Prostate gland (tissue), 2 donors: ENCODE measurements around the gene DNM3.

Experiments
- CTCF ChIP-seq, 4 experiments: fragments of 200-600 bp in 2 of 4; fragments of 450-650 bp in 2 of 4; sonication (generic) in 2 of 4; IDR thresholded peaks; 1 replicate in 3 of 4; 2 replicates in 1 of 4; pipeline ENCODE4 v1.5.1; 2016 to 2019; ENCODE audit warnings: antibody characterized with exemption in 4 of 4, mild to moderate bottlenecking in 2 of 4, moderate library complexity in 2 of 4
- POLR2A ChIP-seq: fragments of 450-650 bp; IDR thresholded peaks from one replicate; pipeline ENCODE4 v1.6.1; 2016; ENCODE audit warnings: antibody characterized with exemption, mild to moderate bottlenecking

- TF ChIP-seq CTCF (IDR thresholded peaks at IDR 0.05) (no peak), POLR2A (no peak)
Observed at GRCh38 chr1:172229942-172230341, 388.6 kb downstream of the DNM3 start.
